Measurements from ENCODE around the gene KRTAP21-2.

The KRTAP21-2 gene

DNA sequence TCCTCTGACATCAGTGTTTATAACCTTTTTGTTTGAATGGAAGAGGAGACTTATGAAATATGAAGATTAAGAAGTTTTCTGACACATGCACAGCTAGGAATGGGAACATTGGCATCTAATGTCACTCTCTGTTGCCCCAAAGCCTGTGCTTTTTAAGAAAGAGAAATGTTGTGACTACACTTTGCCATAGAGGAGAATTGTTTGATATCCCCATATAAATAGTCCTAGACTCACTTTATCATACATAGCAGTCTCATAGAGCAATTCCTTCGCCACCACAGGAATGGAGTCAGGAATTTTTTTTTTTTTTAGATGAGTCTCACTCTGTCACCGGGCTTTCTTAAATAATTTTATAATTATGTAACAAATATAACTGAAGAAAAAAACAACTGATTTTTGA is 30.0 kb downstream of the KRTAP21-2 start:
- H3K4me3 ChIP-seq (ENCODE audit: low read depth, low read length) = no peak overlapping the region
- DNase-seq (ENCODE audit: low read depth) = no peak
- no peak for TF ChIP-seq POLR2A (IDR thresholded peaks at IDR 0.05; ENCODE audit: extremely low read depth, insufficient read length)
- TF ChIP-seq MYC (IDR thresholded peaks at IDR 0.05; ENCODE audit: low read depth, low read length) = no peak
- TF ChIP-seq, protein P1, sequence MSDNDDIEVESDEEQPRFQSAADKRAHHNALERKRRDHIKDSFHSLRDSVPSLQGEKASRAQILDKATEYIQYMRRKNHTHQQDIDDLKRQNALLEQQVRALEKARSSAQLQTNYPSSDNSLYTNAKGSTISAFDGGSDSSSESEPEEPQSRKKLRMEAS (IDR thresholded peaks at IDR 0.05; ENCODE audit: low read depth, low read length) = no peak
- TF ChIP-seq, protein P2, sequence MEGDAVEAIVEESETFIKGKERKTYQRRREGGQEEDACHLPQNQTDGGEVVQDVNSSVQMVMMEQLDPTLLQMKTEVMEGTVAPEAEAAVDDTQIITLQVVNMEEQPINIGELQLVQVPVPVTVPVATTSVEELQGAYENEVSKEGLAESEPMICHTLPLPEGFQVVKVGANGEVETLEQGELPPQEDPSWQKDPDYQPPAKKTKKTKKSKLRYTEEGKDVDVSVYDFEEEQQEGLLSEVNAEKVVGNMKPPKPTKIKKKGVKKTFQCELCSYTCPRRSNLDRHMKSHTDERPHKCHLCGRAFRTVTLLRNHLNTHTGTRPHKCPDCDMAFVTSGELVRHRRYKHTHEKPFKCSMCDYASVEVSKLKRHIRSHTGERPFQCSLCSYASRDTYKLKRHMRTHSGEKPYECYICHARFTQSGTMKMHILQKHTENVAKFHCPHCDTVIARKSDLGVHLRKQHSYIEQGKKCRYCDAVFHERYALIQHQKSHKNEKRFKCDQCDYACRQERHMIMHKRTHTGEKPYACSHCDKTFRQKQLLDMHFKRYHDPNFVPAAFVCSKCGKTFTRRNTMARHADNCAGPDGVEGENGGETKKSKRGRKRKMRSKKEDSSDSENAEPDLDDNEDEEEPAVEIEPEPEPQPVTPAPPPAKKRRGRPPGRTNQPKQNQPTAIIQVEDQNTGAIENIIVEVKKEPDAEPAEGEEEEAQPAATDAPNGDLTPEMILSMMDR (IDR thresholded peaks at IDR 0.05; ENCODE audit: low read depth, low read length) = no peak

DNA sequence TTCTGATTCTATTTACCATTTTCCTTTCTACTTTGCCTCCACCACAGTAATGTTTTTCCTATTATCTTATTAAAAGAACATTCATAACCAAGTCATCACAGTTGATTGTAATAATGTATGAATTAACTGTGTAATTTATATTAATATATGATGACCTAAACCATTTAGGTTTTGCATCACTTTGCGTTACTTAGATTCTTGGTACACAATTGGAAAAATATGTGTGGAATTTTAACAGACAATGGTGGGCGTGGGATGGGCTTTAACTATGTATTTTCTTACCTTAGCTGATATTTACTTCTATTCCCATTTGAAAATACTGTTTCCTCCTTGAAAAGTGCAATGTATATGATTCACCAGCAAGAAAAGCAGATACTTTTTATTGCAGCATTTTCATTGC is 32.1 kb downstream of the KRTAP21-2 start:
- H3K4me3 ChIP-seq (ENCODE audit: low read depth, low read length) = no peak overlapping the region
- DNase-seq (ENCODE audit: low read depth) = no peak
- TF ChIP-seq, protein P1 (IDR thresholded peaks at IDR 0.05; ENCODE audit: low read depth, low read length) = no peak
- TF ChIP-seq, protein P2 (IDR thresholded peaks at IDR 0.05; ENCODE audit: low read depth, low read length) = no peak
- TF ChIP-seq MYC (IDR thresholded peaks at IDR 0.05; ENCODE audit: low read depth, low read length) (no peak), POLR2A (IDR thresholded peaks at IDR 0.05; ENCODE audit: extremely low read depth, insufficient read length) (no peak)

DNA sequence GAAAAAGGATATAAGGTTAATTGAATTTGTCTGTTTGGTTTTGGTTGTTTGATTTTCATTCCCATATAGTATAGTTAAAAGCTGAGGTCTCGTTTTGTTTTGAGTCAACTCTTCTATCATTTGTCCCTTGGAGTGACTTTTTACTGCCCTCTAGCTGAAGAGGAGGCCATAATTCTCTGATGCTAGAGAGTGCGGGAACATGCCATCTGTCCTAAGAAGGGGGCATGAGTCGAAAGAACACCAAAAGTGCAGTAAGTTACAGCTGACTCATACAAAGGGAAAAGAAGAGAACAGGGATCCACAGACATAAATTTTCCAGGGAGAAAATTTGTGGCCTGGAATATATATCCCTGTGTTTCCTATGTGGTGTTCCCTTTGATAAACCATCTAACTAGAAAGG is 32.6 kb downstream of the KRTAP21-2 start:
- DNase-seq (ENCODE audit: low read depth) = peak; percentile 1
- H3K4me3 ChIP-seq (ENCODE audit: low read depth, low read length) = no peak overlapping the region
- TF ChIP-seq, protein P1 (IDR thresholded peaks at IDR 0.05; ENCODE audit: low read depth, low read length) = no peak
- TF ChIP-seq, protein P2 (IDR thresholded peaks at IDR 0.05; ENCODE audit: low read depth, low read length) = peak; percentile 3

DNA sequence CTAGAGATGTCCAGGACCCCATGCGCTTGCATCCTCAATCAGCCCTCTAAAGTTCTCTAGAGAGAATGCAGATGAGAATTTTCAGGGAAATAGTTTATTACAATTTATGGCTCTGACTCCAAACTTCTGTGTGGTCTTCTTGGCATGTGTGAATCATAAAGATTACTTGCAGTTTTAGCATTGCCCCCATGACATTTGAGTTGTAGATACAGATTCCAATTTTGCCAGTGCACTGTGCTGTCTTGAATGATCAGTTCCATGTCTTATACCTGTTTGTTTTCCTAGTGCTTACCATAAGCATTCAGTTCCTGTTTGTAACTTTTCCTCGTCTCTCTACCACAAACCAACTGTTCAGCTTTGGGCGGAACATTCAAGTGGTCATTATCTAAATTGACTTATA is 33.3 kb downstream of the KRTAP21-2 start:
- H3K4me3 ChIP-seq (ENCODE audit: low read depth, low read length) = no peak overlapping the region
- DNase-seq (ENCODE audit: low read depth) = no peak
- TF ChIP-seq, protein P2 (IDR thresholded peaks at IDR 0.05; ENCODE audit: low read depth, low read length) = no peak
- TF ChIP-seq MYC (IDR thresholded peaks at IDR 0.05; ENCODE audit: low read depth, low read length) (no peak), POLR2A (IDR thresholded peaks at IDR 0.05; ENCODE audit: extremely low read depth, insufficient read length) (no peak)
- TF ChIP-seq, protein P1 (IDR thresholded peaks at IDR 0.05; ENCODE audit: low read depth, low read length) = no peak

DNA sequence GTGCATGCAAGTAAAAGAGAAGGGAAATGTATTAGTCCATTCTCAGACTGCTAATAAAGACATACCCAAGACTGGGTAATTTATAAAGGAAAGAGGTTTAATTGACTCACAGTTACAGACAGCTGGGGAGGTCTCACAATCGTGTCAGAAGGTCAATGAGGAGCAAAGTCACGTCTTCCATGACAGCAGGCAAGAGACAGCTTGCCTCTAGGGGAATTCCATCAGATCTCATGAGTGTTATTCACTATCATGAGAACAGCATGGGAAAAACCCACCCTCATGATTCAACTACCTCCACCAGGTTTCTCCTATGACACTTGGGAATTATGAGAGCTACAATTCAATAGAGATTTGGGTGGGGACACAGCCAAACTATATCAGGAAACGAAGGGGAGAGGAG is 36.6 kb downstream of the KRTAP21-2 start:
- TF ChIP-seq MYC (IDR thresholded peaks at IDR 0.05; ENCODE audit: low read depth, low read length) (no peak), POLR2A (IDR thresholded peaks at IDR 0.05; ENCODE audit: extremely low read depth, insufficient read length) (no peak)
- TF ChIP-seq, protein P2 (IDR thresholded peaks at IDR 0.05; ENCODE audit: low read depth, low read length) = no peak
- TF ChIP-seq, protein P1 (IDR thresholded peaks at IDR 0.05; ENCODE audit: low read depth, low read length) = no peak
- DNase-seq (ENCODE audit: low read depth) = no peak

DNA sequence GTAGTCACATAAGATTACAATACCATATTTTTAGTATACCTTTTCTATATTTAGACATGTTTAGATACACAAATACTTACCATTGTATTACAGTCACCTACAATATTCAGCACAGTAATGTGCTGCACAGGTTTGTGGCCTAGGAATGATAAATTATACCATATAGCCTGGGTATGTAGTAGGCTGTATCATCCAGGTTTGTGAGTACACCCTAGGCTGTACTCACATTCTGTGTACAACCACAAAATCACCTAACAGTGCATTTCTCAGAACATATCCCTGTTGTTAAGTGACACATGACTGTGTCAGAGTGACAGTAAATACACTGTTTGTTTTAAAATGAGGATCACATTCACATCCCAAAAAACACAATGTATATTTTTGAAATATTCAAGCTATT is 39.6 kb downstream of the KRTAP21-2 start:
- DNase-seq (ENCODE audit: low read depth) = no peak
- TF ChIP-seq MYC (IDR thresholded peaks at IDR 0.05; ENCODE audit: low read depth, low read length) (no peak), POLR2A (IDR thresholded peaks at IDR 0.05; ENCODE audit: extremely low read depth, insufficient read length) (no peak)
- TF ChIP-seq, protein P1 (IDR thresholded peaks at IDR 0.05; ENCODE audit: low read depth, low read length) = no peak
- H3K4me3 ChIP-seq (ENCODE audit: low read depth, low read length) = no peak overlapping the region

More for the DNA sequence above, 36.6 kb downstream of the KRTAP21-2 start:
- no peak overlapping the region for H3K4me3 ChIP-seq (ENCODE audit: low read depth, low read length)

Measured in NB4 (cell line).